BJ (cell line): Measurements from ENCODE around the gene TJP3. TPM values are rescaled to one million over a fixed set of nuclear protein-coding genes. Genes with fewer than 3 reads are reported as not detected.

Source experiments
- CTCF ChIA-PET: fragments of 350-600 bp; formaldehyde crosslinking; extraction: SDS; loops from one replicate; lab custom pipeline; 2021; ENCODE audit warnings: antibody characterized with exemption, inconsistent platforms; lab: Yijun Ruan, JAX
- POLR2A ChIA-PET: fragments of 300-600 bp; sonication (Branson Sonifier 250); formaldehyde crosslinking; extraction: SDS; loops from one replicate; lab custom pipeline; 2021; ENCODE audit warnings: antibody characterized with exemption; lab: Charles Lee
- DNase-seq: peaks from one replicate; pipeline ENCODE4 v3.0.0-alpha.2; 2011; ENCODE audit warnings: low read depth
- H3K27me3 ChIP-seq: 2 replicates; pipeline ENCODE4 v1.6.0; 2011; ENCODE audit warnings: low read length; ENCODE audit not compliant: control insufficient read depth, insufficient read depth
- H3K36me3 ChIP-seq: 2 replicates; pipeline ENCODE4 v1.5.1; 2011; ENCODE audit warnings: low read length; ENCODE audit not compliant: control insufficient read depth, insufficient read depth
- H3K4me3 ChIP-seq: 2 replicates; pipeline ENCODE4 v1.5.1; 2011; ENCODE audit warnings: low read depth, mild to moderate bottlenecking, control low read depth, low read length
- polyA plus RNA-seq: library from polyadenylated mRNA; depleted of rRNA; stranded (reverse); fragments of >200 nt; gene quantifications from 2 replicates; pipeline ENCODE4 v1.2.3, GENCODE V29; 2011
- TF ChIP-seq, protein P1 (sequence below): IDR thresholded peaks from 2 replicates; pipeline ENCODE4 v1.5.1; 2011; ENCODE audit warnings: low read depth, mild to moderate bottlenecking, control low read depth, inconsistent platforms, low read length, moderate library complexity; ENCODE audit not compliant: insufficient read depth

The TJP3 gene
- polyA plus RNA-seq, 1 experiment, result not detected

DNA sequence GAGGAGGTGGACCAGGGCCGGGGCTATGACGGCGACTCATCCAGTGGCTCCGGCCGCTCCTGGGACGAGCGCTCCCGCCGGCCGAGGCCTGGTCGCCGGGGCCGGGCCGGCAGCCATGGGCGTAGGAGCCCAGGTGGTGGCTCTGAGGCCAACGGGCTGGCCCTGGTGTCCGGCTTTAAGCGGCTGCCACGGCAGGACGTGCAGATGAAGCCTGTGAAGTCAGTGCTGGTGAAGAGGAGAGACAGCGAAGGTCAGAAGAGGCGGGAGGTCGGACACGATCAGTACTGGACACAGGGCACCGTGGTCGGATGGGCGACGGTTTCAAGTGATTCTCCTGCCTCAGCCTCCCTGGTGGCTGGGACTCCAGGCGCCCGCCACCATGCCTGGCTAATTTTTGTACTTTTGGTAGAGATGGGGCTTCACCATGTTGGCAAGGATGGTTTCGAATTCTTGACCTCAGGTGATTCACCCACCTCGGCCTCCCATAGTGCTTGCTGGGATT is 22.3 kb downstream of the TJP3 start:
- TF ChIP-seq, protein P1, sequence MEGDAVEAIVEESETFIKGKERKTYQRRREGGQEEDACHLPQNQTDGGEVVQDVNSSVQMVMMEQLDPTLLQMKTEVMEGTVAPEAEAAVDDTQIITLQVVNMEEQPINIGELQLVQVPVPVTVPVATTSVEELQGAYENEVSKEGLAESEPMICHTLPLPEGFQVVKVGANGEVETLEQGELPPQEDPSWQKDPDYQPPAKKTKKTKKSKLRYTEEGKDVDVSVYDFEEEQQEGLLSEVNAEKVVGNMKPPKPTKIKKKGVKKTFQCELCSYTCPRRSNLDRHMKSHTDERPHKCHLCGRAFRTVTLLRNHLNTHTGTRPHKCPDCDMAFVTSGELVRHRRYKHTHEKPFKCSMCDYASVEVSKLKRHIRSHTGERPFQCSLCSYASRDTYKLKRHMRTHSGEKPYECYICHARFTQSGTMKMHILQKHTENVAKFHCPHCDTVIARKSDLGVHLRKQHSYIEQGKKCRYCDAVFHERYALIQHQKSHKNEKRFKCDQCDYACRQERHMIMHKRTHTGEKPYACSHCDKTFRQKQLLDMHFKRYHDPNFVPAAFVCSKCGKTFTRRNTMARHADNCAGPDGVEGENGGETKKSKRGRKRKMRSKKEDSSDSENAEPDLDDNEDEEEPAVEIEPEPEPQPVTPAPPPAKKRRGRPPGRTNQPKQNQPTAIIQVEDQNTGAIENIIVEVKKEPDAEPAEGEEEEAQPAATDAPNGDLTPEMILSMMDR, result no peak
- H3K4me3 ChIP-seq, result no peak overlapping the region
- H3K27me3 ChIP-seq, result 0 out of 2 replicates have a peak, but pooled peaks cover 2% of the 10 kb centered on the region
- ChIA-PET CTCF (interaction anchor here (1.4 kb wide), 1 partner anchor 10 kb away, joined by 4 read pairs; no protein-coding TSS in a partner anchor), POLR2A (no interaction called here)
- H3K36me3 ChIP-seq, result no peaks in the 10 kb centered on the region
- DNase-seq, result no peak

DNA sequence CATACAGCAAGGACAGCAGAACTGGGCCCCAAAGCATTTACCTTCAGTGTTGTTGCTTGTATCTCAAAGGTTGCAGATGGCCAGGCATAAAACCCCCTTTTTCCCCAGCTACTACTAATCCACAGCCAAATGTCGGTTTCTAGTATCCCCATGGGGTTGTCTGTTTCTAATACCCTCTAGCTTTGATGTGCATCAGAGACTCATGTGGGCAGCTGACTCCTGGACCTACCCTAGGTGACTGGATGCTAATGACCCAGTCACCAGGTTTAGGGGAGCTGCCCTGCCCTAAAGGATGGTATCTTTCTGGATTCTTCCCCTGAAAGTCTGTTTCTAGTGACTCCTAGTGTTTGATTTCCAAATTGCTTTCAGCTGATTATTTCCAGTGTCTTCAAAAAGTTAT is 23.9 kb downstream of the TJP3 start:
- Histone ChIP-seq H3K36me3 (no peaks in the 10 kb centered on the region), H3K4me3 (no peak overlapping the region), H3K27me3 (no peaks in the 10 kb centered on the region)
- DNase-seq, result no peak
- ChIA-PET CTCF (interaction anchor here (0.6 to 1.8 kb wide), 2 partner anchors 13 to 403 kb away, joined by 3 to 12 read pairs; no protein-coding TSS in a partner anchor), POLR2A (no interaction called here)
- TF ChIP-seq, protein P1, result no peak

DNA sequence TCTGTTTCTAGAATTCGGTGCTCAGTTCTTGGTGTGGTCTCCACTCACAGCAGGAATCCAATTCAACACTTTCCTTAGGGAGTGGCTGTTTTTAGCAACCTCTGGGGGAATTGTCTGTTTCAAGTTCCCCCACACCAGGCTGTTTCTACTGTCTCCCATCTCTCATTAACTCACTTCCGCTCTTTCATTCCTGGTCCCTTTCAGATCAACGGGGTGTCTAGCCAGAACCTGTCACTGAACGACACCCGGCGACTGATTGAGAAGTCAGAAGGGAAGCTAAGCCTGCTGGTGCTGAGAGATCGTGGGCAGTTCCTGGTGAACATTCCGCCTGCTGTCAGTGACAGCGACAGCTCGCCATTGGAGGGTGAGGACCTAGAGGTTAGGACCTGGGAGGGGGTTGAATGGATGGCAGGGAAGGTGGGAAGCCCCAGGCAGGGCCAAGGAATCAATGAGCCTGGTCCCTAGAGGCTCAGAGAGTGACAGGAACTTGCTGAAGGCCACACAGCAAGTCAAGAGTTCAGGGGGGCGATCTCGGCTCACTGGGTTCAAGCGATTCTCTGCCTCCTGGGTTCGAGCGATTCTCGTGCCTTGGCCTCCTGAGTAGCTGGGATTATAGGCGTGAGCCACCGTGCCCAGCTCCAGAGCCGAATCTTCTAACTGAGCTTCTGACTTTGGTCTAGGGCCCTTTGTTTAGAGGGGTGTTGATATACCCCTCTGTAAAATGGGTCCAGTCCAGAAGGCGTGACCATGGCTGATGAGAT is 25.5 kb downstream of the TJP3 start:
- POLR2A ChIA-PET, result no interaction called here
- H3K36me3 ChIP-seq, result no peaks in the 10 kb centered on the region

DNA sequence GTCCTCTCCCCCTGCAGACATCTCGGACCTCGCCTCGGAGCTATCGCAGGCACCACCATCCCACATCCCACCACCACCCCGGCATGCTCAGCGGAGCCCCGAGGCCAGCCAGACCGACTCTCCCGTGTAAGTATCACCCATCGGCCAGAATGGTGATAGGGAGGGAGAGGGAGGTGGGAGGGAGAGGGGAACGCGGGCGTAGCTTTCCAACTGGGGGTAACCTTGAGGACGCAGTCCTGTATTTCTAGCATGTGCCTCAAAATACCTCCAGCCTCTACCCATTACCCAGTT is 26.1 kb downstream of the TJP3 start:
- TF ChIP-seq, protein P1, result no peak
- Histone ChIP-seq H3K36me3 (no peaks in the 10 kb centered on the region), H3K4me3 (no peak overlapping the region), H3K27me3 (no peaks in the 10 kb centered on the region)
- no peak for DNase-seq
- ChIA-PET CTCF (interaction anchor here (1.1 to 1.4 kb wide), 2 partner anchors 16 to 34 kb away, joined by 3 read pairs; partner anchors contain the start of gene PIP5K1C), POLR2A (no interaction called here)

More for the DNA sequence above, 25.5 kb downstream of the TJP3 start:
- no peak for DNase-seq
- Histone ChIP-seq H3K4me3 (no peak overlapping the region), H3K27me3 (no peaks in the 10 kb centered on the region)
- TF ChIP-seq, protein P1, result no peak
- CTCF ChIA-PET, result interaction anchor here (1.1 to 1.4 kb wide), 2 partner anchors 15 to 34 kb away, joined by 3 read pairs; partner anchors contain the start of gene PIP5K1C

DNA sequence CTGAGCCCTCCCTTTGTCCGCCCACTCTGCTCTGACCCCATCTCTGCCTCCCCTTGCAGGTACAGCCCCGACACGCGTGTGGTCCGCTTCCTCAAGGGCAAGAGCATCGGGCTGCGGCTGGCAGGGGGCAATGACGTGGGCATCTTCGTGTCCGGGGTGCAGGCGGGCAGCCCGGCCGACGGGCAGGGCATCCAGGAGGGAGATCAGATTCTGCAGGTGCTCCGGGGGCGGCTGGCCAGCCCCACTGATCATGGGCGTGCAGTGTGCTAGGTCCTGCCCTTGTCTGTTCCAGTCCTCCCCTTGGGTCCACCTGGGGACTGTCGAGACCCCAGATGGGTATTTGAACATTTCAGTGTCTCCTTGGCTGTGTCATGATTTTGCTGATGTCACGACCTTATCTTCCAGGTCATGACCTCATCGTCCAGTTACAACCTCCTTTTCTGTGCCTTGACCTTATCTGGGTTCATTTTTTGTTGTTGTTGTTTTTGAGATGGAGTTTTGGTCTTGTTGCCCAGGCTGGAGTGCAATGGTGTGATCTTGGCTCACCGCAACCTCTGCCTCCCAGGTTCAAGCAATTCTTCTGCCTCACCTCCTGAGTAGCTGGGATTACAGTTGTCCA is 28.0 kb downstream of the TJP3 start:
- ChIA-PET POLR2A (no interaction called here), CTCF (no interaction called here)
- no peak for DNase-seq
- TF ChIP-seq, protein P1, result no peak
- Histone ChIP-seq H3K4me3 (no peak overlapping the region), H3K27me3 (no peaks in the 10 kb centered on the region), H3K36me3 (no peaks in the 10 kb centered on the region)
